ACC112 (cell line): ENCODE results near the gene HSPBAP1.
A peak's percentile ranks its signal among the peaks of the same experiment; 100 is the strongest.

Experiments used
- H2AFZ ChIP-seq: fragments of 200-600 bp; sonication (generic); one replicate; pipeline ENCODE4 v1.6.0; 2017; ENCODE audit warnings: antibody characterized with exemption, low read length; ENCODE audit not compliant: unreplicated experiment
- H3K27ac ChIP-seq: fragments of 200-600 bp; sonication (generic); 2 replicates; pipeline ENCODE4 v1.5.1; 2014; ENCODE audit warnings: low read depth, mild to moderate bottlenecking, antibody characterized with exemption, low read length, moderate library complexity
- H3K27me3 ChIP-seq: fragments of 200-600 bp; sonication (generic); 2 replicates; pipeline ENCODE4 v1.6.1; 2014; ENCODE audit warnings: mild to moderate bottlenecking, antibody characterized with exemption, low read length, moderate library complexity, mixed read lengths; ENCODE audit not compliant: insufficient read depth
- H3K36me3 ChIP-seq: fragments of 200-600 bp; sonication (generic); 2 replicates; pipeline ENCODE4 v1.6.1; 2016; ENCODE audit warnings: mild to moderate bottlenecking, antibody characterized with exemption, low read length, moderate library complexity, mixed read lengths; ENCODE audit not compliant: insufficient read depth
- H3K4me1 ChIP-seq: fragments of 200-600 bp; sonication (generic); one replicate; pipeline ENCODE4 v1.6.1; 2016; ENCODE audit warnings: low read length, mixed read lengths; ENCODE audit not compliant: insufficient read depth, unreplicated experiment, control insufficient read depth
- H3K4me3 ChIP-seq: fragments of 200-600 bp; sonication (generic); 2 replicates; pipeline ENCODE4 v1.5.1; 2014; ENCODE audit warnings: mild to moderate bottlenecking, low read depth, low read length
- H3K79me2 ChIP-seq: fragments of 200-600 bp; sonication (generic); one replicate; pipeline ENCODE4 v1.6.0; 2016; ENCODE audit warnings: low read length; ENCODE audit not compliant: control insufficient read depth, unreplicated experiment, insufficient read depth

The HSPBAP1 gene

GRCh38 chr3:122793568-122794416 lies at the start of gene HSPBAP1:
Gene HSPBAP1, minus strand, starts transcription at chr3:122793831. Its CDS starts 151 bp downstream, at chr3:122793680.
- peak within 1 kb of the TSS; percentile 82 for H3K4me3 ChIP-seq
- H3K4me1 ChIP-seq: peaks cover 11% of the 10 kb centered on the region
- no peaks in the 10 kb centered on the region for H3K27me3 ChIP-seq
- peak within 1 kb of the TSS; percentile 93 for H3K27ac ChIP-seq
- H3K36me3 ChIP-seq: no peaks in the 10 kb centered on the region
- peaks cover 17% of the 10 kb centered on the region for H3K79me2 ChIP-seq
- peak within 1 kb of the TSS; percentile 89 for H2AFZ ChIP-seq

DNA sequence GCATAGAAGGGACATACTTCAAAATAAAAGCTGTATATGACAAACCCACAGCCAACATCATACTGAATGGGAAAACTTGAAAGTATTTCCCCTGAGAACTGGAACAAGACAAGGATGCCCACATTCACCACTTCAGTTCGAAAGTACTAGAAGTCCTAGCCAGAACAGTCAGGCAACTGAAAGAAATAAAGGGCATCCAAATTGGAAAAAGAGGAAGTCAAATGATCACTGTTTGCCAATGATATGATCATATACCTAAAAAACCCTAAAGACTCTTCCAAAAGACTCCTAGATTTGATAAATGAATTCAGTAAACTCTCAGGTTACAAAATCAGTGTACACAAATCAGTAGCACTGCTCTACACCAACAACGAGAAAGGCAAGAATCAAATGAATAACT lies 42.0 kb upstream of the HSPBAP1 start:
- no peaks in the 10 kb centered on the region for H3K27me3 ChIP-seq
- H2AFZ ChIP-seq: no peak overlapping the region
- H3K79me2 ChIP-seq: no peaks in the 10 kb centered on the region
- H3K4me3 ChIP-seq: no peak overlapping the region
- H3K27ac ChIP-seq: no peak overlapping the region
- H3K36me3 ChIP-seq: peaks cover 8% of the 10 kb centered on the region
- H3K4me1 ChIP-seq: no peaks in the 10 kb centered on the region

GRCh38 chr3:122828281-122828680 lies 34.6 kb upstream of the HSPBAP1 start:
- H3K79me2 ChIP-seq: no peaks in the 10 kb centered on the region
- H3K4me1 ChIP-seq: no peaks in the 10 kb centered on the region
- no peak overlapping the region for H3K27ac ChIP-seq
- peaks cover 10% of the 10 kb centered on the region; the same call in 1 of the 2 replicates for H3K36me3 ChIP-seq
- H3K27me3 ChIP-seq: no peaks in the 10 kb centered on the region
- H2AFZ ChIP-seq: no peak overlapping the region
- H3K4me3 ChIP-seq: no peak overlapping the region

GRCh38 chr3:122826278-122826677 lies 32.6 kb upstream of the HSPBAP1 start:
- Histone ChIP-seq H3K36me3 (peaks cover 10% of the 10 kb centered on the region; the same call in 1 of the 2 replicates), H3K79me2 (no peaks in the 10 kb centered on the region), H3K27ac (no peak overlapping the region), H2AFZ (no peak overlapping the region), H3K27me3 (no peaks in the 10 kb centered on the region), H3K4me3 (no peak overlapping the region), H3K4me1 (no peaks in the 10 kb centered on the region)

DNA sequence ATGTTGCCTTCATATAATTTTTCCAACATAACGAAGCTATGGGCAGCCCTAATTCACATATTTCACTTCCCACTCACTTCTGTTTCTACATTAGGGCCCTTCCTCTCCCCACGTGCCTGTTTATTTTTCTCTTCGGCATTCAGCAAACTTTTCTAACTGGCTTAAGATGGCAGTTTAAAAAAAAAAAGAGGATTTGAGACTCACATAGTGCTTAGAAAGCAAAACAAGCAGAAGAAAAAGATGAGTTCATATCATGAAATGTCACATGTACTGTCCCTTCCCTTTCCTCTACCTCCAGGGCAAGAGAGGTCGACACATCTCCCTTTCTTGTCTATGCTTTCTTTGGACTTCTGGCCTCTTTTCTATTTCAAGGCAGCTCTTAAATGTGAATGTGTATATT lies 31.8 kb upstream of the HSPBAP1 start:
- H3K4me1 ChIP-seq: no peaks in the 10 kb centered on the region
- no peak overlapping the region for H3K4me3 ChIP-seq
- H3K79me2 ChIP-seq: no peaks in the 10 kb centered on the region
- no peak overlapping the region for H2AFZ ChIP-seq
- H3K27ac ChIP-seq: no peak overlapping the region
- peaks cover 10% of the 10 kb centered on the region; the same call in 1 of the 2 replicates for H3K36me3 ChIP-seq
- H3K27me3 ChIP-seq: no peaks in the 10 kb centered on the region

DNA sequence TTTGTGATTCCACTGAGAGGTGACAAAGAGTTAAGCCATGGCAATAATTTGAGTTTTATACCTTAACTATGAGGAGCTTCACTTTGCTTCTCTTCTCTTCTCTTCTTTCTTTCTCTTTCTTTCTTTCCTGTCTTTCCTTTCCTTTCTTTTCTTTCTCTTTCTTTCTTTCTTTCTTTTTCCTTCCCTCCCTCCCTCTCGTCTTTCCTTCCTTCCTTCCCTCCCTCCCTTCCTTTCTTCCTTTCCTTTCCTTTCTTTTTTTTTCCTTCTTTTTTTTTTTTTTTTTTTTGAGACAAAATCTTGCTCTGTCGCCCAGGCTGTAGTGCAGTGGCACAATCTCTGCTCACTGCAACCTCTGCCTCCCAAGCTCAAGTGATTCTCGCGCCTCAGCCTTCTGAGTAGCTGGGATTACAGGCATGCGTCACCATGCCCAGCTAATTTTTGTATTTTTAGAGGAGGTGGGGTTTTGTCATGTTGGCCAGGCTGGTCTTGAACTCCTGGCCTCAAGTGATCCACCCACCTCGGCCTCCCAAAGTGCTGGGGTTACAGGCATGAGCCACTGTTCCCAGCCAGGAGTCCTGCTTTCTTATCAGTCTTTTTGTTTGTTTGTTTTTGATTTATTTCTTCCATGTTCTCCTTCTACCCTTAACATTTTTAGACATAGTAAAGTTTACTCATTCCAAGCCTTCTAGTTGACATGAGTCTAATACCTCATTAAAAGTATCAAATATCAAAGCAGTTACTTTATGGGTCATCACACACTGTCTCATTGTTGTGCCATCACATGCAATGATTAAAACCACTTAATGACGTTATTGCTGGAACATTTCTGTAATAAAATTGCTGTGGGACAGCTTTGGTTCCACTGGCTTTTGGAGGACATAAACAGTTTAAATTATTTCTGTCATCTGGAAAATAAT lies 31.1 kb upstream of the HSPBAP1 start:
- Histone ChIP-seq H3K27ac (no peak overlapping the region), H2AFZ (no peak overlapping the region), H3K27me3 (no peaks in the 10 kb centered on the region), H3K4me1 (no peaks in the 10 kb centered on the region), H3K36me3 (0 out of 2 replicates have a peak, but pooled peaks cover 10% of the 10 kb centered on the region), H3K4me3 (no peak overlapping the region), H3K79me2 (no peaks in the 10 kb centered on the region)

DNA sequence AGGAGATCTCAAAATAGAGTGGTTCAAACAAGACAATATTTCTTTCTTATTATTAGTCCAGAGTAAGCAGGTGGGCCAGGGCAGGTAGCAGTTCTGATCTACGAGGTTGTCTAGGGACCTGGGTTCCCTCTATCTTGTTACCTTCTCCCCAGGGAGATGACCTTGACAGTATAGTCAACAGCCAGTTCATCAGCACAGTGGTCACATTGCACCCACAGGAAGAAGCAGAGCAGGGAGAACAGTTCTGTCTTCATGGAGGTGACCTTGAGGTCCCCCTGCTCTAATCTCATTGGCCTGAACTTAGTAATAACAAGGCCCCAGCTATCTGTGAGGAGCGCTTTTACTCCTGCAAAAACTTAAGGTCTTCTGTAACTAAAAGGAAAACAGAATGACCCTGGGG lies 23.0 kb upstream of the HSPBAP1 start:
- Histone ChIP-seq H3K36me3 (peaks cover 4% of the 10 kb centered on the region; the same call in 1 of the 2 replicates), H3K4me3 (no peak overlapping the region), H2AFZ (no peak overlapping the region), H3K4me1 (no peaks in the 10 kb centered on the region), H3K27ac (no peak overlapping the region), H3K27me3 (no peaks in the 10 kb centered on the region), H3K79me2 (no peaks in the 10 kb centered on the region)

GRCh38 chr3:122810734-122811133 lies 17.1 kb upstream of the HSPBAP1 start:
- H2AFZ ChIP-seq: no peak overlapping the region
- H3K4me3 ChIP-seq: no peak overlapping the region
- H3K4me1 ChIP-seq: no peaks in the 10 kb centered on the region
- H3K27ac ChIP-seq: no peak overlapping the region
- no peaks in the 10 kb centered on the region for H3K79me2 ChIP-seq
- H3K27me3 ChIP-seq: no peaks in the 10 kb centered on the region
- peaks cover 4% of the 10 kb centered on the region; the same call in 1 of the 2 replicates for H3K36me3 ChIP-seq

DNA sequence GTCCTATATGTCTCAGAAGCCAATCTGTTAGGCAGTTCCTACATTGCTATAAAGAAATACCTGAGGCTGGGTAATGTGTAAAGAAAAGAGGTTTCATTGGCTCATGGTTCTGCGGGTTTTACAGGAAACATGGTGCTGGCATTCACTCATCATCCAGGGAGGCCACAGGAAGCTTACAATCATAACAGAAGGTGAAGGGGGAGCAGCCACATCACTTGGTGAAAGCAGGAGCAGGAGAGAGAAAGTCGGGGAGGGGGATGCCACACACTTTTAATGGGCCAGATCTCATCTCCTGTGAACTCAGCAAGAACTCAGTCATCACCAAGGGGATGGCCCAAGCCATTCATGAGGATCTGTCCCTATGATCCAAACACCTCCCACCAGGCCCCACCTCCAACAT lies 10.3 kb upstream of the HSPBAP1 start:
- Histone ChIP-seq H3K4me3 (no peak overlapping the region), H3K4me1 (no peaks in the 10 kb centered on the region), H3K36me3 (no peaks in the 10 kb centered on the region), H3K79me2 (no peaks in the 10 kb centered on the region), H3K27me3 (no peaks in the 10 kb centered on the region), H3K27ac (no peak overlapping the region), H2AFZ (no peak overlapping the region)

GRCh38 chr3:122802323-122802722 lies 8.7 kb upstream of the HSPBAP1 start:
- Histone ChIP-seq H3K36me3 (no peaks in the 10 kb centered on the region), H3K79me2 (no peaks in the 10 kb centered on the region), H3K27me3 (no peaks in the 10 kb centered on the region), H2AFZ (no peak overlapping the region), H3K27ac (no peak overlapping the region), H3K4me1 (no peaks in the 10 kb centered on the region), H3K4me3 (no peak overlapping the region)
